ENCODE data around the gene ACOXL.
"Not testable (repeated sequence)": the region's sequence is repeated elsewhere in the genome, so short reads cannot be mapped to it uniquely, and the experiment has no call there.

The ACOXL gene

DNA sequence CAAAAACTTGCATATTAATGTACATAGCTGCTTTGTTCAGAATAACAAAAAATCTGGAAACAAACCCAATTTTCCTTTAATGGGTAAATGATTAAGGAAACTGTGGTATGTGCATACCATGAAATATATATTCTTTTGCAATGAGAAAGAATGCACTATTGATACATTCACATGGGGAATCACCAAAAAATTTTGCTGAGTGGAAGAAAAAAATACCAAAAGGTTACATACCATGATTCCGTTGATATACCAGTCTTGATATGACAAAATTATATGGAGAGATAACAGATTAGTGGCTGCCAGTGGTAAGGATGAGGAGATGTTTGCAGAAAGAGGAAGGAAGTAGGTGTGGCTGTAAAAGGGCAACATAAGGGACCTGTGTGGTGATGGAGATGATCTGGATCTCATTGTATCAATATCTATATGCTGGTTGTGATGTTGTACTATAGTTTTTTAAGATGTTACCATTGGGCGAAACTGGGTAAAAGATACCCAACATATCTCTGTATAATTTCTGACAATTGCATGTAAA, 333.8 kb downstream of the ACOXL start:
- DNase-seq (ENCODE audit: low read depth): no peak

DNA sequence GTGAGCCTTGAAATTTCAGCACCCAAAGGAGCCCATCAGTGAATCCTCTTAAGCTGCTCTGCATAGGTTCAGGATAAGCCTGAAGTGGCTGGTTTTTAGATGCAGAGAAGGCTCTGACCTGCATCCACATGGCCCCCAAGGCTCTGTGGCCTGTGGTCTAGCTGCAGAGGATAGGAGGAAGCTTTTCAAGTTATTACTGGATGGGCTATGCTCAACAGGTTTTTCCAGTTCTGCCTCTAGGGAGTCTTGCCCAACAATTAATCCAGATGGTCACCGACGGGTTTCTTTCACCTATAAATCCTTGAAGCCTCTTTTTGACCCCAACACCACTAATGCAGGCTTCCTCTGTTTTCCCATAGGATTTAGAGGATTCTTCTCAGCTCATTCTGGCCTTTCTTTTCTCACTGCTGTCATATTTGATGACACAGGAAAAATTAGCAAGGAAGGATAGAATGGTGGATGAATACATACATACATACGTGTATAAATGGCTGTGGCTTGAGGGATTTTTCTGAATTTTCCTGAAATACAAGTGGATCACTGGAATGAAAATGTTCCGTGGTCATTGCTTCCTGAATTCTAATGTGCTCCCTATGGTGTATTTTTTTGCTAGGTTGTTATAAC, 336.2 kb downstream of the ACOXL start:
- no peak for DNase-seq (ENCODE audit: low read depth)

- no peak for DNase-seq (ENCODE audit: low read depth)
Measured at GRCh38 chr2:111069722-111070121, 337.3 kb downstream of the ACOXL start.

- DNase-seq (ENCODE audit: low read depth): no peak
Measured at GRCh38 chr2:111071600-111072171, 339.3 kb downstream of the ACOXL start.

GRCh38 chr2:111072220-111072871, 340.0 kb downstream of the ACOXL start:
- DNase-seq (ENCODE audit: low read depth): no peak

GRCh38 chr2:111082659-111083058, 350.3 kb downstream of the ACOXL start:
- not testable (repeated sequence) for DNase-seq (ENCODE audit: low read depth)

- no peak for DNase-seq (ENCODE audit: low read depth)
Measured at GRCh38 chr2:111091811-111092211, 359.4 kb downstream of the ACOXL start.

DNA sequence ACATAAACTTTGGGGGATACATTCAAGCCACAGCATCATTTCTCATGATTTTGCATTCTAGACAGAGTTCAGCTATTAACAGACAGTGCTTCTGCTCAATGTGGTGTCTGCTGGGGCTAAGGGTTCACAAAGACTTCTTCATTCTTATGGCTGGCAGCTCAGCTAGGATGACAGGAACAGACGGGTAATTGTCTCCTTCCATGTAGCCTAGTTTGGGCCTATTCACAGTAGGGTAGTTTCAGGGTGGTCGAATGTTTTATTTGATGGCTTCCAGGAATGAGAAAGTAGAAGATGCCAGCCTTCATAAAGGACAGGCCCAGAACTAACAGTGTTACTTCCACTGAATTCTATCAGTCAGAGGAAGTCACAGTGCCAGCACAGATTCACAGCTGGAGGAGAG, 362.3 kb downstream of the ACOXL start:
- no peak for DNase-seq (ENCODE audit: low read depth)

GRCh38 chr2:111095434-111095833, 363.1 kb downstream of the ACOXL start:
- DNase-seq (ENCODE audit: low read depth): no peak

DNA sequence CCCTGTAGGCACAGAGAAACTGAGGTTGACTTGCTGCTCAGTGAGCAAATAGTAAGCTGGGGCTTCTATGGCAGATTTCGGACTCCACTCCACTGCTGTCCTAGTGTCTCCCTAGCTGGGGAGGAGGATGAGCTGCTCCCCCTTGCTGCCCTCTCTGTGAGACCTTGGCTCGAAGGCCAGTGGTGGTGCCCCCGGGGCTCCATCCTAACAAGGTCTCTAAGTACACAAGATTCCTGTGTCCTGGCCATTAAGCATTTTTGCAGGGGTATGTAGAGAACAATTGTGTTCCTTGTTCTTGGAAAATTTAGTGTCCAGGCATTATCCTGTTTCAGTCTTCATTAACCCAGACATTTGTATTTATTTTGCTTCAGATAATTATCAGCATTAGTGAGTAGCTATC, 367.0 kb downstream of the ACOXL start:
- DNase-seq (ENCODE audit: low read depth): no peak

GRCh38 chr2:111100087-111100764, 367.9 kb downstream of the ACOXL start:
- no peak for DNase-seq (ENCODE audit: low read depth)

DNA sequence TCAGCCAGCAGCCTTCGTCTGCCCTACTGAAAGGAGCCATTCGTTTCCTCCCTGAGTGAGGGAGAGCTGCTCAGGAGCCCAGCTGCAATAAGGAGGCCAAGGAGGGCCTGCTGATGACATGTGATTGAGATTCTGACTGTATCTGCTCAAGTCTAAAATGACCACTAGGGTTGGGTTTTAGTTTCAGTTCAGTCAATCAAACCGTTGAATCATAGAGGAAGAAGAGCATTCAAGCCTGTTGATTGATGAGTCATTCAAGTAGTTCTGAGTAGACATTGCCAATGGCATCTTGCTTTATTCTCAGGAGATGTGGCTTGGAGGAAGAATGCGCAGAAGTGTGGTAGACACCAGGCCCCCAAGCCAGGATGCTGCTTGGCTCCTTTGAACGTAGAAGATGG, 368.4 kb downstream of the ACOXL start:
- no peak for DNase-seq (ENCODE audit: low read depth)

DNA sequence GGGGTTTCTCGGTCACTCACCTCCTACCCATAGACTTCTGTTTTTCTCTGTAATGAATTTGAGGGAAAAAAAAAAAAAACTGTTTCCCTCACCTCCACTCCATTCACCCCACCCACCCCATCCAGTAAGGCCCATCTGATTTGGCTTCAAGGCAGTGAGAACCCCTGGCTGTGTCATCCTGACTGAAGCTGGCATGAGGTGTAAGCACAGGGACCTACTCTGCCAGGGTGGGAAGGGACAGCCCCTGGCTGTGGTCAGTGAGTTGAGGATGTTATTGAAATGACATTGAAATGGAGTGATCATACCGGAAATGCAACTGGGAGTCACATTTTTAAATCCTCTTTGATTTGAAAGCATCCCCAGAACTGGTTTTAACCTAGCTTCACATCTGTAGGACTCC, 369.2 kb downstream of the ACOXL start:
- DNase-seq (ENCODE audit: low read depth): no peak

- DNase-seq (ENCODE audit: low read depth): no peak
Measured at GRCh38 chr2:111102216-111102615, 369.8 kb downstream of the ACOXL start.

DNA sequence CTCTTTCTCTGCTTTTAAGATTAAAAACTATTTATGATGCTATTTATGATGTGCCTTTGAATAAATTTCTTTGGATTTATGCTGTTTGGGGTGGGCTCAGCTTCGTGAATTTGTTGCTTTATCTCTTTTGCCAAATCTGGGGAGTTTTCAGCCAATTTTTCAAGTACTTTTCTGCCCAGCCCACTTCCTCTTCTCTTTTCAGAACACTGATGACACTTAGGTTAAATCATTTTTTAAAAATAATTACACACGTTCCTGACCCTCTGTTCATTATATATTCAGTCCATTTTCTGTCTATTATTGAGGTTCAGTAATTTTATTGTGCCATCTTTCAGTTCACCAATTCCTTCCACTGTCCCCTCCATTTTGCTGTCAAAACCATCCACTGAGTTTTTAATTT, 373.6 kb downstream of the ACOXL start:
- DNase-seq (ENCODE audit: low read depth): no peak

- DNase-seq (ENCODE audit: low read depth): no peak
Measured at GRCh38 chr2:111106706-111107105, 374.3 kb downstream of the ACOXL start.

DNA sequence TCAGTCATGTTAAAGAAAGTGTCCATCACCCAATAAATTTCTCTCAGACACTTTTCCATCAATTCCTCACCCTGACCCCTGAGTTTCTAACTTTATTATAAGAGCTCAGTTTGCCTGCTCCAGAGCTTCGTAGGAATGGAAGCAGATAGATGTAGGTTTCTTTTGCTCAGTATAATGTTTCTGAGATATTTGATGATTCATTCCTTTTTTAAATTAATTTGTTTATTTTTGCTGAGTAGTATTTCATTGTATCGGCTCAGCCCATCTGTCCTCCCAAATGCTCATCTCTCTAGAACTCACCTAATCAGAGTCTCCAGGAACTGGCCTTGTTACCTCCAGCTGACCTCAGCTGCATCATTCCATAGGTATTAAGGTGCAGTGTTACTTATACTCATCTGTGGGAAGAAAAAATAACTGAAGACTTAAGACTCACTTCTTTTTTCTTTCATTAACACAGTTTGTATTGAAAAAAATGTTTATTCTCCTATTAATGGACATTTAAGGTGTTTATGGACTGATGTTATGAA, 376.4 kb downstream of the ACOXL start:
- DNase-seq (ENCODE audit: low read depth): no peak

DNA sequence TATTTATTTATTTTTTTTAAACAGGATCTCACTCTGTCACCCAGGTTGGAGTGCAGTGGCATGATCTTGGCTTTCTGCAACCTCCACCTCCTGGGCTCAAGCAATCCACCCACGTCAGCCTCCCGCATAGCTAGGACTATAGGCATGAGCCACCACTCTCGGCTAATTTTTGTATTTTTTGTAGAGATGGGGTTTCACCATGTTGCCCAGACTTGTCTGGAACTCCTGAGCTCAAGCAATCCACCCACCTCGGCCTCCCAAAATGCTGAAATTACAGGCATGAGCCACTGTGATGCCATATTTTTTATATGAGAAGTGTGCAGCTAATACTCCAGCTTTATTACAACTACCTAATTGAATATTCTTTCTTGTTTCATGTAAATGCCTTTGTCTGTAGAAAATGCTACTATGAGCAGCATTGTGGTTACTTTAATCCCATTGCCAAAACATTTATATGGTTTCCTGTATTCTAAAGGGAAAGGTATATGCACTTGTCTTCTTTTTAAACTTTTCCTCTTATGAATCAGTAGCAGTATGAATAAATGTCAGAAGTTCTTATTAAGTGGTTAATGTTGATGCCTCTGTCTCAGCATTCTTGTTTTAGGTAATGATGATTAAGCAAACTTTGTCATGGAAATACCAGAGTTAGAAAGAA, 378.9 kb downstream of the ACOXL start:
- peak; percentile 16 for DNase-seq (ENCODE audit: low read depth)

GRCh38 chr2:111113838-111114237, 381.5 kb downstream of the ACOXL start:
- no peak for DNase-seq (ENCODE audit: low read depth)

GRCh38 chr2:111116011-111116746, 383.8 kb downstream of the ACOXL start:
- peak; percentile 15 for DNase-seq (ENCODE audit: low read depth)

GRCh38 chr2:111116843-111117597, 384.6 kb downstream of the ACOXL start:
- DNase-seq (ENCODE audit: low read depth): peak; percentile 67

All from activated T-cell treated with anti-CD3 and anti-CD28 coated beads for 48 hours (primary cell).